ENCODE measurements around the gene GRN.
"Not testable (repeated sequence)": the region's sequence is repeated elsewhere in the genome, so short reads cannot be mapped to it uniquely, and the experiment has no call there.

The GRN gene

GRCh38 chr17:44383861-44384260 lies 38.8 kb downstream of the GRN start:
- DNase-seq = no peak

GRCh38 chr17:44384281-44384822 lies 39.2 kb downstream of the GRN start:
- DNase-seq = no peak

- DNase-seq = no peak
Measured at GRCh38 chr17:44384823-44385286, 39.8 kb downstream of the GRN start.

GRCh38 chr17:44385287-44386181 lies 40.4 kb downstream of the GRN start:
- peak; percentile 63 for DNase-seq

- no peak for DNase-seq
Measured at GRCh38 chr17:44386182-44386525, 41.1 kb downstream of the GRN start.

GRCh38 chr17:44387804-44388203 lies 42.7 kb downstream of the GRN start:
- DNase-seq = no peak

- no peak for DNase-seq
Measured at GRCh38 chr17:44389281-44389680, 44.2 kb downstream of the GRN start, which contains the start of gene ITGA2B. Gene ITGA2B (minus strand): TSS chr17:44389649. CDS start chr17:44389473, 176 bp downstream.

GRCh38 chr17:44389723-44390202 lies 44.7 kb downstream of the GRN start:
- DNase-seq = no peak

- no peak for DNase-seq
Measured at GRCh38 chr17:44390250-44390870, 45.3 kb downstream of the GRN start.

- not testable (repeated sequence) for DNase-seq
Measured at GRCh38 chr17:44394112-44394511, 49.0 kb downstream of the GRN start.

GRCh38 chr17:44394833-44395232 lies 49.7 kb downstream of the GRN start:
- DNase-seq = no peak

GRCh38 chr17:44396946-44397345 lies 51.8 kb downstream of the GRN start:
- no peak for DNase-seq

GRCh38 chr17:44397479-44398440 lies 52.7 kb downstream of the GRN start:
- no peak for DNase-seq

- no peak for DNase-seq
Measured at GRCh38 chr17:44398692-44399691, 53.9 kb downstream of the GRN start.

- no peak for DNase-seq
Measured at GRCh38 chr17:44400226-44400847, 55.2 kb downstream of the GRN start.
